BLaER1 treated with 17β-estradiol and CSF1 and Interleukin-3, amounts not matched to agents 10 nM and 100 nM (cell line): ENCODE measurements around the gene SPI1.

Experiments
- H3K27ac ChIP-seq, 11 experiments: shearing (Covaris generic); formaldehyde crosslinking; 2 replicates each; pipeline ENCODE4 v1.8.1; 2022
- H3K27me3 ChIP-seq, 11 experiments: shearing (Covaris generic); formaldehyde crosslinking; 2 replicates each; pipeline ENCODE4 v1.8.1; 2022
- H3K36me3 ChIP-seq, 11 experiments: shearing (Covaris generic); formaldehyde crosslinking; 2 replicates each; pipeline ENCODE4 v1.8.1; 2022
- H3K4me1 ChIP-seq, 10 experiments: shearing (Covaris generic); formaldehyde crosslinking; 2 replicates each; pipeline ENCODE4 v1.8.1; 2022
- H3K4me2 ChIP-seq, 11 experiments: shearing (Covaris generic); formaldehyde crosslinking; 2 replicates each; pipeline ENCODE4 v1.8.1; 2022
- H3K4me3 ChIP-seq, 10 experiments: shearing (Covaris generic); formaldehyde crosslinking; 2 replicates each; pipeline ENCODE4 v1.8.1; 2022
- H3K9ac ChIP-seq, 11 experiments: shearing (Covaris generic); formaldehyde crosslinking; 2 replicates each; pipeline ENCODE4 v1.8.1; 2022
- H3K9me3 ChIP-seq, 11 experiments: shearing (Covaris generic); formaldehyde crosslinking; replicated peaks in 1 of 11; 2 replicates each; pipeline ENCODE4 v1.8.1; 2022
- H4K20me1 ChIP-seq, 11 experiments: shearing (Covaris generic); formaldehyde crosslinking; 2 replicates each; pipeline ENCODE4 v1.8.1; 2022
- Cebpa-rat ChIP-seq, 11 experiments: shearing (Covaris generic); IDR thresholded peaks; 2 replicates each; pipeline ENCODE4 v1.8.1; 2022

Gene SPI1

DNA sequence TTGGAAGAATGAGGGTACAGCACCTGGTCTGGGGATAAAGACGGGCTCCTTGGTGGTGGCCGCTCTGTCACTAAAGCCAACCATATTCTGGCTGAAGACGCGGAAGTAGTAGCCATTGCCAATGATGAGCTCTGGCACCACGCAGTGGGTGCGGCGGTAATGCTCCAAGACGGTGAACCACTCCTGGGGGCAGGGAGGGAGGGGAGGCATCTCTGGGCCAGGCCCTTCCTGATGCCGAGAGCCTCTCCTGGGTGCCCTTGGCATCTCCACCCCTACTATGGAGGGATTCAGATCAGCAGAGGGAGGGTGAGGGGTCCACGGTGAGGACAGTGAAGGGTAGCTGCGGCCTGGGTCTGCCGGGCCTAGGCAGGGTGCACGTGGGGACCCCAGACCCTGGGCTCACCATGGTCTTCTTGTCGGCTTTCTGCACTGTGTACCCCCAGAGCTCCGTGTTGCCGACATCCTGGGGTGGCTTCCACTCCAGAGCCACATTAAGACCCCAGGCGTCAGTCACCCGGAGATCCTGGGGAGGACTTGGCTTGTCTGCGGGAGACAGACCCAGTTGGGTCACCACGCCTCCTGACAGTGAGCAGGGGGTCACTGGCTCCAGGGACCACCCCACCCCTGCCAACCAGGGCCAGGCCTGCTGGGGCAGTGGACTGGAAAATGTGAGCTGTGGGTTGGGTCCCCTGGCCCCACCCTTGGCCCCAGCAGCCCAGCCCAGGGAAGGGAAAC is 45.4 kb downstream of the SPI1 start:
- H3K27ac ChIP-seq = no peak overlapping the region
- H3K27me3 ChIP-seq = no peaks in the 10 kb centered on the region
- H3K36me3 ChIP-seq = peaks cover 23 to 39% (median 34%) of the 10 kb centered on the region in 11 experiments
- no peaks in the 10 kb centered on the region for H3K9me3 ChIP-seq
- no peak overlapping the region for H3K4me3 ChIP-seq
- TF ChIP-seq Cebpa-rat (IDR thresholded peaks at IDR 0.05) = no peak
- no peak overlapping the region for H3K4me2 ChIP-seq
- H3K4me1 ChIP-seq = peaks cover 25 to 36% (median 27%) of the 10 kb centered on the region in 10 experiments
- peaks cover 0 to 37% (median 7%) of the 10 kb centered on the region in 11 experiments; a peak in 6 of 22 replicates for H4K20me1 ChIP-seq
- H3K9ac ChIP-seq = 0 out of 22 replicates have a peak overlapping the region, but pooled peaks of 1 of the 11 experiments have one; percentile 9

DNA sequence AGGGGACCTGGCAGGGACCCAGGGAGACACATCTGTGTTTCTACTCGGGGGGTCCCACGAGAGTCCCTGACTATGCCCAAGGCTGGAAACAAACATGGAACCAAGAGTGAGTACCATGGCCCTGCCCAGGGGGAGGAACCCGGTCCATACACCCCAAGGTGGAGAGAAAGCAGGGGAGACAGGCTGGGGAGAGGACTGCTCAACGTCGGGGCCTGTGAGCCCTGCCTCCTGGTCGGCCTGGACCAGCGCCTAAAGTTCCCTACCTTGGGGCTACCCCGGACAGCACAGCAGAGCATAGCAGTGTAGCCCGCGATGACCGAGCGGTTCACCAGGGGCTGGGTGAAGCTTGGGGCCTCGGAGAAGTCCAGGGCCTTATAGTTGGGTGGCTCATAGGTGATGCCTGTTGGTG is 46.0 kb downstream of the SPI1 start:
- peaks cover 31 to 43% (median 33%) of the 10 kb centered on the region in 10 experiments for H3K4me1 ChIP-seq
- H3K27ac ChIP-seq = peak overlapping the region in 2 of 11 experiments; percentile 15 to 30; a peak in 3 of 22 replicates
- H3K4me3 ChIP-seq = no peak overlapping the region
- no peak overlapping the region for H3K4me2 ChIP-seq
- no peaks in the 10 kb centered on the region for H3K27me3 ChIP-seq
- no peak overlapping the region for H3K9ac ChIP-seq
- H3K36me3 ChIP-seq = peaks cover 27 to 39% (median 35%) of the 10 kb centered on the region in 11 experiments
- peaks cover 0 to 42% (median 13%) of the 10 kb centered on the region in 11 experiments; a peak in 7 of 22 replicates for H4K20me1 ChIP-seq
- no peaks in the 10 kb centered on the region for H3K9me3 ChIP-seq
- TF ChIP-seq Cebpa-rat (IDR thresholded peaks at IDR 0.05) = no peak

DNA sequence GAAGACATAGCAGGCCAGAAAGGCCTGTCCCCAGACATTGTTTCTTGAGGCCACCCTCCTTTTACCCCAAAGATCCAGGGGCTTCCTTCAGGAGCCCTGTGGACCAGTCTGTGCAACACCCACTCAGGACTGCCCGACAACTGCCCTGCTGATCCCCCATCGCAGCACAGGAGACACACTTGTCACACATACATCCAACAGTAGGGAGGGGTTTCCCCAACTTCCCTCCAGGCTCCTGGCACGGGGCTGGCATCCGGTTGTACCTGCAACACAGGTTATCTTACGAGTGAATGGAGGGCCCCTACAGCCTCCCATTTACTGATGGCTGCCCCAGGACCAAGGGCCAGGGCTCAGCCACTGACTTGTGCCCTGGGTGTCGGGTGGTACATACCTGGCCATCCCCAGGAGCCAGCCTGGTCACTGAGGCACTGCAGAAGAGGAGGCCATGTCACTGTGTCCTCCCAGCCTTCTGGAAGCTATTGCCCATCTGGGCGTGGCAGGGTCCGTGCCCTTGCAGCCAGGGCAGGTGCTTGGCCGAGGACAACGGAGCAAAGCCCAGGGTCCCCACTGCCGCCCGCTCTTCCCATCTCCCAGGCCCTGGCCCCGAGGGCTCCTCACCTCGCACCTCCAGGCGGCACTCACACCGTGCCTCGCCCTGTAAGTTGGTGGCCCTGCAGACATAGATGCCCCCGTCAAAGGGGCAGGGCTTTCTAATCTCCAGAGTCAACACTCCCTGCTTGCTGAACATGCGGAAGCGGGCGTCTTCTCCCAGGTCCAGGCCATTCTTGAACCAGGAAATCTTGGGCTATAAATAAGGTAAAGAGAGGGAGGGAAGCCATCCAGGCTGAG is 46.7 kb downstream of the SPI1 start:
- Histone ChIP-seq H3K36me3 (peaks cover 27 to 39% (median 35%) of the 10 kb centered on the region in 11 experiments), H3K4me1 (peaks cover 35 to 44% (median 40%) of the 10 kb centered on the region in 10 experiments), H3K4me2 (no peak overlapping the region), H3K9me3 (no peaks in the 10 kb centered on the region), H3K9ac (no peak overlapping the region), H3K27me3 (no peaks in the 10 kb centered on the region), H4K20me1 (peaks cover 0 to 48% (median 17%) of the 10 kb centered on the region in 11 experiments; a peak in 7 of 22 replicates), H3K4me3 (no peak overlapping the region), H3K27ac (peak overlapping the region in 2 of 11 experiments; percentile 15 to 30; a peak in 3 of 22 replicates)
- TF ChIP-seq Cebpa-rat (IDR thresholded peaks at IDR 0.05) = no peak

DNA sequence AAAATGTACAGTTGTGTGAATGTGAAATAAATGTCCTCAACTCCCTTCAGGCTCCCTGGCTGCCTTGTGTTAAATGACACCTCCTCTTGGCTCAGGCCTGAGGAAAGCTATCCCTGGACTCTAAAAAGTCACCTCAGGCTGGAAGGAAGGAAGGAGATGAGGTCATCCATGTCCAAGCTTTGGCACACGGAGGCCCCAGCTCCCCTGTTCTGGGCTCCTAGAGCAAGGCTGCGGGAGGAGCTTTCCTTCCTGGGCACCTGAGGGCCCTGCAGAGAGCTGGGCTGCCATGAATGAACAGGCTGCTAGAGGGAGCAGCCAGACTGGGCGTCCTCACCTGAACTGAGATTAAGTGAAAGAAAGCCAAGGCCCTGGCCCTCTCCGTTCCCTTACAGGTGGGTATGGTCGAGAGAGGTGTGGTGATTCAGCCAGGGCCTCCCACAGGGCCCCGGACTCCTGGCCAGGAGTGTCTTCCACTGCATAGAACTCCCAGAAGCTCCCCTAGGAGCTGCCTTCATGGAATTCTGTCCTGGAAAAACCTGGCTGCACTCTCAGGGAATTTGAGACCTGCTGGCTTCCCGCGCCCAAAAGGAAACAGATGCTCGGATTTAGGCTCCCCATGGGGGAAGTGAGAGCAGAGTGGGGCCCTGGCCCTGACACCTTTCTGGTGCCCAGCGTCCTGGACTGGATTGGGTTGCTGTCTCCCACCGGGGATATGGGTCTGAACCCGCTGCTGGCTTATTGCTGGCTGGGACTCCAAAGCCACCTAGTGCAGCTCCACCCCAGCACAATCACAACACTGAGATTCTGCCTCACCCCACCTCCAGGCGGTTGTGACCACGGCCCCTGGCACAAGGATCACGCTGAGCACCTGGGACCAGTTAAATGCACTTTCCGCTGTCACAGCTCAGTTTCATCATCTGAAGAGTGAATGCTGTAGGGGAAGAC is 48.1 kb downstream of the SPI1 start:
- H3K27ac ChIP-seq = peak overlapping the region in 3 of 11 experiments; percentile 19 to 73 (median 58); a peak in 1 of 22 replicates
- TF ChIP-seq Cebpa-rat (IDR thresholded peaks at IDR 0.05) = no peak

DNA sequence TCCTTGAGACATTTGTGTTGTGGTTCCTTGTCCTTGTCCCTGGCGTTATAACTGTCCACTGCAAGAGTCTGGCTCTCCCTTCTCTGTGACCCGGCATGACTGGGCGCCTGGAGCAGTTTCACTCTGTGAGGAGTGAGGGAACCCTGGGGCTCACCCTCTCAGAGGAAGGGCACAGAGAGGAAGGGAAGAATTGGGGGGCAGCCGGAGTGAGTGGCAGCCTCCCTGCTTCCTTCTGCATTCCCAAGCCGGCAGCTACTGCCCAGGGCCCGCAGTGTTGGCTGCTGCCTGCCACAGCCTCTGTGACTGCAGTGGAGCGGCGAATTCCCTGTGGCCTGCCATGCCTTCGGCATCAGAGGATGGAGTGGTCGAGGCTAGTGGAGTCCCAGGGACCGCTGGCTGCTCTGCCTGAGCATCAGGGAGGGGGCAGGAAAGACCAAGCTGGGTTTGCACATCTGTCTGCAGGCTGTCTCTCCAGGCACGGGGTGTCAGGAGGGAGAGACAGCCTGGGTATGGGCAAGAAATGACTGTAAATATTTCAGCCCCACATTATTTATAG is 48.8 kb downstream of the SPI1 start:
- TF ChIP-seq Cebpa-rat (IDR thresholded peaks at IDR 0.05) = no peak
- Histone ChIP-seq H3K4me1 (peaks cover 44 to 61% (median 50%) of the 10 kb centered on the region in 10 experiments), H3K9me3 (no peaks in the 10 kb centered on the region), H3K36me3 (peaks cover 27 to 39% (median 35%) of the 10 kb centered on the region in 11 experiments), H3K4me3 (no peak overlapping the region), H3K27me3 (no peaks in the 10 kb centered on the region), H4K20me1 (peaks cover 0 to 62% (median 17%) of the 10 kb centered on the region in 11 experiments; a peak in 8 of 22 replicates), H3K9ac (peak overlapping the region in 6 of 11 experiments; percentile 4 to 74 (median 50); a peak in 8 of 22 replicates), H3K4me2 (peak overlapping the region; percentile 15 to 86 (median 81); a peak in 15 of 22 replicates), H3K27ac (peak overlapping the region in 4 of 11 experiments; percentile 54 to 77 (median 66); a peak in 6 of 22 replicates)

More for the DNA sequence above, 48.1 kb downstream of the SPI1 start:
- H3K4me3 ChIP-seq = no peak overlapping the region
- peaks cover 27 to 39% (median 35%) of the 10 kb centered on the region in 11 experiments for H3K36me3 ChIP-seq
- H3K9me3 ChIP-seq = no peaks in the 10 kb centered on the region
- no peaks in the 10 kb centered on the region for H3K27me3 ChIP-seq
- H3K9ac ChIP-seq = peak overlapping the region in 6 of 11 experiments; percentile 13 to 58 (median 40); a peak in 7 of 22 replicates
- H3K4me2 ChIP-seq = peak overlapping the region in 8 of 11 experiments; percentile 10 to 86 (median 80); a peak in 10 of 22 replicates
- H4K20me1 ChIP-seq = peaks cover 0 to 62% (median 17%) of the 10 kb centered on the region in 11 experiments; a peak in 8 of 22 replicates
- H3K4me1 ChIP-seq = peaks cover 41 to 54% (median 48%) of the 10 kb centered on the region in 10 experiments

DNA sequence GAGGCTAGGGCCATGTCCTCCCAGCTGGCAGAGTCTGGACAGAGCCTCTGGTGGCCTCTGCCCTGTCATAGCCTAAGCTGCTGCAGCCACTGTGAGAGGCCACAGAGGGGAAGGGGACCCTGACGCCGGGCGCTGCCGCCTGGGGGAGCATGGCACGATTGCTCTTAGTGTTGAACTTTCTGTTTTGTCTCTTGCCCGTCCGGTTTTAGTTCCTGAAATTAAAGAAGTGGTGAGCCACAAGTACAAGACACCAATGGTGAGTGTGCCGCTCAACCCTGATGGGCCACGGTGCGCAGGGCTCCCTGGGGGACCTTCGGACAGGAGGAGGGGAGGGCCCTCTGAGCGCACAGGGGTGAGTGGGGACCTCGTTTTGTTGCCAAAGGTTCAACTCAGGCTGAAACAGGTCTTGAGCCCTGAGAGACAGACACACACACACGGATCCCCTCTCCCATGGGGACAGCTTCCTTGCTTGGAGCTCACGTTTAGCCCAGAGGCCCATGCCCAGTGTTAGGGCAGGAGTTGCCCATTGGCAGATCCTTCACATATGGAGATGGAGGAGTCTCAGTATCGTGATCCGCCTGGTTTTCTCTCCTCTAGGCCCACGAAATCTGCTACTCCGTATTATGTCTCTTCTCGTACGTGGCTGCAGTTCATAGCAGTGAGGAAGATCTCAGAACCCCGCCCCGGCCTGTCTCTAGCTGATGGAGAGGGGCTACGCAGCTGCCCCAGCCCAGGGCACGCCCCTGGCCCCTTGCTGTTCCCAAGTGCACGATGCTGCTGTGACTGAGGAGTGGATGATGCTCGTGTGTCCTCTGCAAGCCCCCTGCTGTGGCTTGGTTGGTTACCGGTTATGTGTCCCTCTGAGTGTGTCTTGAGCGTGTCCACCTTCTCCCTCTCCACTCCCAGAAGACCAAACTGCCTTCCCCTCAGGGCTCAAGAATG is 49.6 kb downstream of the SPI1 start:
- H3K27ac ChIP-seq = peak overlapping the region; percentile 38 to 77 (median 58); a peak in 21 of 22 replicates
- H3K27me3 ChIP-seq = no peaks in the 10 kb centered on the region
- H3K4me3 ChIP-seq = 0 out of 20 replicates have a peak overlapping the region, but pooled peaks of 1 of the 10 experiments have one; percentile 19
- peaks cover 44 to 63% (median 50%) of the 10 kb centered on the region in 10 experiments for H3K4me1 ChIP-seq
- no peaks in the 10 kb centered on the region for H3K9me3 ChIP-seq
- H4K20me1 ChIP-seq = peaks cover 0 to 62% (median 17%) of the 10 kb centered on the region in 11 experiments; a peak in 8 of 22 replicates
- H3K4me2 ChIP-seq = peak overlapping the region; percentile 44 to 86 (median 81)
- H3K36me3 ChIP-seq = peaks cover 27 to 39% (median 35%) of the 10 kb centered on the region in 11 experiments
- TF ChIP-seq Cebpa-rat (IDR thresholded peaks at IDR 0.05) = no peak
- peak overlapping the region; percentile 33 to 74 (median 58); a peak in 19 of 22 replicates for H3K9ac ChIP-seq

DNA sequence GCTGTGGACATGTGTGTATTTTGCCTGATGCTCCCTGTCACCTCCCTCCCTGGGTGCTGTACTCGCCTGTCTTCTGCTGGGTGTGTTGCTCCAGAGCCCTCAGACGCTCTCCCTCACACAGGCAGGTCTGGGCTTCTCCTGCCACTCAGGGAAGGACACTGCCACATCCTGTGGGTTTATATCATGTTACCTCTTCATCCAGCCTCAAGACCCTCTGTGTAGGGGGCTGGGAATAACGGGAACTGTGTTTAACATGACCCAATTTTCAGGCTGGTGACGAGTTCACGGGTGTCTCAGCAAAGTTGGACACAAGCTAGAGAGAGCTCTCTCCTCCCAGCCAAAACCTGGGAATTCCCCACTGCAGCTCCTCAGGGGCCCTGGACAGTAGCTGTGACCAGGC is 50.4 kb downstream of the SPI1 start:
- peaks cover 0 to 62% (median 17%) of the 10 kb centered on the region in 11 experiments; a peak in 8 of 22 replicates for H4K20me1 ChIP-seq
- peak overlapping the region; percentile 44 to 86 (median 81) for H3K4me2 ChIP-seq
- no peak overlapping the region for H3K4me3 ChIP-seq
- peaks cover 44 to 63% (median 50%) of the 10 kb centered on the region in 10 experiments for H3K4me1 ChIP-seq
- peak overlapping the region; percentile 38 to 77 (median 58); a peak in 21 of 22 replicates for H3K27ac ChIP-seq
- H3K9me3 ChIP-seq = no peaks in the 10 kb centered on the region
- no peaks in the 10 kb centered on the region for H3K27me3 ChIP-seq
- H3K9ac ChIP-seq = peak overlapping the region; percentile 33 to 74 (median 58); a peak in 19 of 22 replicates
- peaks cover 27 to 39% (median 35%) of the 10 kb centered on the region in 11 experiments for H3K36me3 ChIP-seq
- no peak for TF ChIP-seq Cebpa-rat (IDR thresholded peaks at IDR 0.05)
